Heart left ventricle (tissue), 16 donors: ENCODE data around the gene TACO1. TPM values are rescaled to one million over a fixed set of nuclear protein-coding genes. Genes with fewer than 3 reads are reported as not detected.

ENCODE experiments used
- ATAC-seq, 4 donors: fragments of 200-7000 bp; cut with Tn5 transposase; one replicate each; pipeline ENCODE4 v1.9.1; 2020 to 2022; ENCODE audit warnings: moderate library complexity in 4 of 4, mild to moderate bottlenecking in 3 of 4, moderate number of reproducible peaks in 1 of 4
- DNase-seq, 5 donors: peaks; one replicate each; pipeline ENCODE4 v3.0.0-alpha.2; 2020
- H3K27ac ChIP-seq, 12 donors: fragments of 200-600 bp; sonication (generic) in 4 of 12; one replicate each; pipeline versions ENCODE4 v1.5.0 to v1.8.0; 2016 to 2022; ENCODE audit warnings: mild to moderate bottlenecking in 2 of 12
- H3K27me3 ChIP-seq, 9 donors: fragments of 200-600 bp; sonication (generic) in 2 of 9; one replicate each; pipeline versions ENCODE4 v1.5.1 to v1.8.0; 2016 to 2022; ENCODE audit warnings: mild to moderate bottlenecking in 3 of 9
- H3K36me3 ChIP-seq, 9 donors: fragments of 200-600 bp; sonication (generic) in 2 of 9; one replicate each; pipeline versions ENCODE4 v1.5.0 to v1.8.0; 2018 to 2022; ENCODE audit warnings: mild to moderate bottlenecking in 2 of 9
- H3K4me1 ChIP-seq, 12 donors: fragments of 200-600 bp; sonication (generic) in 4 of 12; one replicate each; pipeline versions ENCODE4 v1.5.0 to v1.8.0; 2016 to 2022; ENCODE audit warnings: mild to moderate bottlenecking in 3 of 12
- H3K4me3 ChIP-seq, 12 donors: fragments of 200-600 bp; sonication (generic) in 4 of 12; one replicate each; pipeline versions ENCODE4 v1.5.0 to v1.8.0; 2017 to 2022; ENCODE audit warnings: mild to moderate bottlenecking in 9 of 12, moderate library complexity in 4 of 12
- H3K9me3 ChIP-seq, 12 donors: fragments of 200-600 bp; sonication (generic) in 4 of 12; one replicate each; pipeline versions ENCODE4 v1.5.0 to v1.8.0; 2016 to 2022; ENCODE audit warnings: mild to moderate bottlenecking in 1 of 12
- CTCF ChIP-seq, 12 donors: fragments of 200-600 bp; sonication (generic) in 4 of 12; IDR thresholded peaks; one replicate each; pipeline versions ENCODE4 v1.5.0 to v1.8.0; 2018 to 2022; ENCODE audit warnings: antibody characterized with exemption in 12 of 12, mild to moderate bottlenecking in 5 of 12
- POLR2A ChIP-seq, 2 donors: fragments of 450-650 bp; IDR thresholded peaks; one replicate each; pipeline ENCODE4 v1.6.1; 2017; ENCODE audit warnings: antibody characterized with exemption in 2 of 2, mild to moderate bottlenecking in 2 of 2, moderate library complexity in 2 of 2
- WGBS, 4 donors: extraction: QIAGEN DNeasy Blood & Tissue Kit in 2 of 4; methylation state at CpG; one replicate each; pipeline versions ENCODE4 v1.1.5 to v1.1.7; 2013 to 2018; 5-methylcytosine and 5-hydroxymethylcytosine counted together
- intact Hi-C, 10 donors: fragments of 100-400 bp; cut with DNase I; formaldehyde crosslinking; loops; one replicate each; pipeline versions ENCODE4 v1.11.1 to v1.14.2; 2022
- polyA plus RNA-seq, 2 donors: library from polyadenylated mRNA; stranded (reverse); fragments of 200-250 nt; gene quantifications; one replicate each; pipeline ENCODE4 v1.2.3, GENCODE V29; 2013
- total RNA-seq, 9 donors: library from RNA; depleted of rRNA in 2 of 9; stranded (reverse); fragments of >200 nt in 2 of 9; fragmentation: NEBNext Ultra II Directional in 3 of 9; extraction: Animal tissue kit (Norgen Biotek cat#: 25700) in 3 of 9; gene quantifications; one replicate each; pipeline versions ENCODE4 v1.1.0 to v1.2.4, GENCODE V29; 2016 to 2023
- donor health status: ischemic (EF 13 %, LVEDD 7.1; RV severe dilation, severe dysfunction).
- donor health status: healthy with polysubstance abuse.
- donor health status: DM: no; HTN: yes; CAD: no.
- donor health status: DM: no; HTN: no; CAD: no.
- donor health status: ischemic (EF 25% LVEDD 6.9; RV normal size, moderate dysfunction).
- donor health status: ischemic (EF 25% LVEDD 5.7; RV mildly dilated, moderate dysfunction).
- donor health status: healthy.
- donor health status: DM: yes; HTN: yes; CAD: no.
- donor health status: ischemic (EF 35%, LVEDD 5.7; RV mildly dilated, moderate dysfunction).
- donor health status: nonischemic (EF 11% LVEDD 7.7; RV severe dilation, severe dysfunction).
- donor health status: DM: yes; HTN: yes; CAD: no.
- donor health status: PGD.
- donor health status: ischemic (EF 29% LVEDD 5.4; RV normal size, mild dysfunction).
- donor health status: nonischemic (EF 23%, LVEDD 6.1; RV moderate dilation, normal function).

Gene TACO1
- total and polyA plus RNA-seq, 11 donors: 23.0 to 54.9 (median 44.7) TPM

- peaks cover 0 to 24% (median 13%) of the 10 kb centered on the region in 12 donors for H3K4me1 ChIP-seq
- intact Hi-C loops: loop anchor here in 2 of 10 donors (2.0 to 5.0 kb wide), 2 partner anchors 49 to 51 kb away; partner anchors contain the start of gene DCAF7 (in 2 of the 2)
- H3K9me3 ChIP-seq: no peaks in the 10 kb centered on the region
- no peak for ATAC-seq
- TF ChIP-seq POLR2A (IDR thresholded peaks at IDR 0.05): no peak
- no peak for TF ChIP-seq CTCF (IDR thresholded peaks at IDR 0.05)
- no peak for DNase-seq
- H3K27me3 ChIP-seq: no peaks in the 10 kb centered on the region
- H3K36me3 ChIP-seq: peaks cover 0 to 38% (median 35%) of the 10 kb centered on the region in 9 donors
- WGBS, 4 donors: 43 to 48% (median 48%) methylated on average over 9 of the region's 9 CpGs
- H3K4me3 ChIP-seq: peak overlapping the region; percentile 71 to 100 (median 90)
- peak overlapping the region in 11 of 12 donors; percentile 66 to 96 (median 90) for H3K27ac ChIP-seq
Measured at GRCh38 chr17:63601439-63602371, 1.0 kb downstream of the TACO1 start.

GRCh38 chr17:63609816-63610573 lies 9.3 kb downstream of the TACO1 start:
- H3K4me1 ChIP-seq: peaks cover 0 to 3% (median 0%) of the 10 kb centered on the region in 12 donors
- no peak for TF ChIP-seq CTCF (IDR thresholded peaks at IDR 0.05)
- TF ChIP-seq POLR2A (IDR thresholded peaks at IDR 0.05): no peak
- H3K9me3 ChIP-seq: no peaks in the 10 kb centered on the region
- H3K36me3 ChIP-seq: peaks cover 0 to 65% (median 59%) of the 10 kb centered on the region in 9 donors
- H3K27ac ChIP-seq: peak overlapping the region in 1 of 12 donors; percentile 40
- 79 to 87% (median 84%) methylated on average over 6 of the region's 6 CpGs for WGBS, 4 donors
- no peak for DNase-seq
- no peaks in the 10 kb centered on the region for H3K27me3 ChIP-seq
- intact Hi-C loops: loop anchor here in 4 of 10 donors (1.0 to 5.0 kb wide), 4 partner anchors 168 to 185 kb away; no protein-coding TSS in a partner anchor
- H3K4me3 ChIP-seq: no peak overlapping the region
- ATAC-seq: no peak

- Histone ChIP-seq H3K9me3 (no peaks in the 10 kb centered on the region), H3K27ac (peak overlapping the region in 1 of 12 donors; percentile 40), H3K27me3 (no peaks in the 10 kb centered on the region), H3K4me1 (peaks cover 0 to 3% (median 0%) of the 10 kb centered on the region in 12 donors), H3K36me3 (peaks cover 0 to 57% (median 51%) of the 10 kb centered on the region in 9 donors), H3K4me3 (no peak overlapping the region)
- intact Hi-C loops: loop anchor here in 4 of 10 donors (1.0 to 5.0 kb wide), 4 partner anchors 169 to 186 kb away; no protein-coding TSS in a partner anchor
- DNase-seq (no peak), ATAC-seq (no peak)
- TF ChIP-seq POLR2A (IDR thresholded peaks at IDR 0.05) (no peak), CTCF (IDR thresholded peaks at IDR 0.05) (no peak)
- WGBS, 4 donors: 94 to 96% (median 95%) methylated on average over 10 of the region's 10 CpGs
Measured at GRCh38 chr17:63610854-63611253, 10.2 kb downstream of the TACO1 start.
